GM12878 (cell line): ENCODE data around the gene TMEM135. TPM values are rescaled to one million over a fixed set of nuclear protein-coding genes. Genes with fewer than 3 reads are reported as not detected.

Source experiments
- ATAC-seq: fragments of 200-7000 bp; cut with Tn5 transposase; 3 replicates; pipeline ENCODE4 v1.9.1; 2020; ENCODE audit warnings: mild to moderate bottlenecking, moderate library complexity
- BruUV-seq: library from RNA; stranded (reverse); fragments of 400-500 nt; replicated peaks from 2 replicates; lab custom pipeline; 2021; lab: Mats Ljungman, UMichigan
- CTCF ChIA-PET: fragments of 300-600 bp; sonication (Branson Sonifier 250); formaldehyde crosslinking; extraction: SDS; loops from one replicate; lab custom pipeline; 2021; ENCODE audit warnings: inconsistent platforms; lab: Yijun Ruan, JAX
- POLR2A ChIA-PET: fragments of 350-600 bp; formaldehyde crosslinking; extraction: SDS; loops from one replicate; lab custom pipeline; 2021; ENCODE audit warnings: inconsistent platforms; lab: Charles Lee
- RAD21 ChIA-PET: fragments of 300-600 bp; sonication (Branson Sonifier 250); formaldehyde crosslinking; loops from one replicate; lab custom pipeline; 2023; ENCODE audit warnings: antibody characterized with exemption; ENCODE audit not compliant: unreplicated experiment; lab: Charles Lee
- SMC1A ChIA-PET: fragments of 300-600 bp; sonication (Branson Sonifier 250); formaldehyde crosslinking; loops from one replicate; lab custom pipeline; 2023; ENCODE audit not compliant: unreplicated experiment, uncharacterized antibody; lab: Charles Lee
- DNase-seq: peaks from one replicate; pipeline ENCODE4 v3.0.0-alpha.2; 2011; ENCODE audit warnings: low read depth, low spot score
- FAIRE-seq: peaks from 3 replicates; lab custom pipeline; 2011; peaks lifted over from hg19 to GRCh38; lab: Jason Lieb, UNC
- H2AFZ ChIP-seq: 2 replicates; pipeline ENCODE4 v1.6.0; 2011; ENCODE audit warnings: low read depth, low read length, control low read depth; ENCODE audit not compliant: control insufficient read depth
- H3K27ac ChIP-seq: 2 replicates; pipeline ENCODE4 v1.5.1; 2011; ENCODE audit warnings: control low read depth; ENCODE audit not compliant: control insufficient read depth, insufficient read depth
- H3K27me3 ChIP-seq, 2 experiments: replicated peaks in 1 of 2; 2 replicates each; pipeline versions ENCODE4 v1.6.0 to v1.6.1; 2011; ENCODE audit warnings: low read length in 1 of 2; ENCODE audit not compliant: control insufficient read depth in 2 of 2, insufficient read depth in 2 of 2
- H3K36me3 ChIP-seq, 2 experiments: 2 replicates each; pipeline ENCODE4 v1.5.1; 2011; ENCODE audit warnings: low read length in 1 of 2; ENCODE audit not compliant: control insufficient read depth in 2 of 2, insufficient read depth in 2 of 2
- H3K4me1 ChIP-seq: 2 replicates; pipeline ENCODE4 v1.6.1; 2011; ENCODE audit warnings: mild to moderate bottlenecking, low read length, moderate library complexity, mixed read lengths; ENCODE audit not compliant: control insufficient read depth, insufficient read depth
- H3K4me2 ChIP-seq: 2 replicates; pipeline ENCODE4 v1.6.0; 2011; ENCODE audit warnings: control low read depth; ENCODE audit not compliant: control insufficient read depth, insufficient read depth
- H3K4me3 ChIP-seq: fragments of 200-600 bp; sonication (generic); 2 replicates; pipeline ENCODE4 v1.5.1; 2016
- H3K79me2 ChIP-seq: 2 replicates; pipeline ENCODE4 v1.6.0; 2011; ENCODE audit warnings: low read length; ENCODE audit not compliant: control insufficient read depth, insufficient read depth
- H3K9ac ChIP-seq: 2 replicates; pipeline ENCODE4 v1.8.0; 2011; ENCODE audit warnings: low read length, control low read depth, mixed read lengths; ENCODE audit not compliant: control insufficient read depth, insufficient read depth
- H3K9me3 ChIP-seq: replicated peaks from 3 replicates; pipeline ENCODE4 v1.5.1; 2011; ENCODE audit warnings: mild to moderate bottlenecking, low read length; ENCODE audit not compliant: control insufficient read depth, insufficient read depth
- H4K20me1 ChIP-seq: 2 replicates; pipeline ENCODE4 v1.6.0; 2011; ENCODE audit not compliant: control insufficient read depth, insufficient read depth
- CREM ChIP-seq: IDR thresholded peaks from 2 replicates; pipeline ENCODE4 v1.6.1; 2014; ENCODE audit warnings: antibody characterized with exemption, low read depth
- FOXM1 ChIP-seq: IDR thresholded peaks from 2 replicates; pipeline ENCODE4 v1.6.1; 2012; ENCODE audit warnings: low read depth, mild to moderate bottlenecking, inconsistent platforms, low read length, moderate library complexity
- HCFC1 ChIP-seq: fragments of 150-350 bp; IDR thresholded peaks from 2 replicates; pipeline ENCODE4 v1.6.1; 2014; ENCODE audit warnings: low read length
- MYC ChIP-seq: IDR thresholded peaks from 2 replicates; pipeline ENCODE4 v1.6.1; 2011; ENCODE audit warnings: mild to moderate bottlenecking, low read length, moderate library complexity, inconsistent platforms; ENCODE audit not compliant: insufficient read depth, insufficient replicate concordance, insufficient read length, severe bottlenecking
- PML ChIP-seq: IDR thresholded peaks from 2 replicates; pipeline ENCODE4 v1.6.1; 2012; ENCODE audit warnings: low read length, inconsistent platforms
- SKIL ChIP-seq: fragments of 450-650 bp; IDR thresholded peaks from 2 replicates; pipeline ENCODE4 v1.6.1; 2017; ENCODE audit warnings: mild to moderate bottlenecking, low read depth, inconsistent platforms; ENCODE audit not compliant: poor library complexity, severe bottlenecking
- SMARCA5 ChIP-seq: fragments of 450-650 bp; IDR thresholded peaks from 2 replicates; pipeline ENCODE4 v1.6.1; 2017; ENCODE audit warnings: mild to moderate bottlenecking
- SMC3 ChIP-seq: IDR thresholded peaks from 2 replicates; pipeline ENCODE4 v1.6.1; 2011; ENCODE audit warnings: low read length, improper control_type of control experiment, borderline replicate concordance
- STAT1 ChIP-seq: fragments of 450-650 bp; conservative IDR thresholded peaks from 2 replicates; pipeline ENCODE4 v1.6.1; 2014; ENCODE audit warnings: antibody characterized with exemption, mild to moderate bottlenecking
- ZNF687 ChIP-seq: fragments of 450-650 bp; IDR thresholded peaks from 2 replicates; pipeline ENCODE4 v1.6.1; 2017; ENCODE audit warnings: mild to moderate bottlenecking, moderate library complexity
- WGBS: methylation state at CpG from one replicate; pipeline ENCODE4 v1.1.6; 2016; ENCODE audit warnings: low lambda C conversion rate; ENCODE audit not compliant: insufficient replicate concordance, insufficient coverage; ENCODE audit errors: missing lambda C conversion rate; 5-methylcytosine and 5-hydroxymethylcytosine counted together
- in situ Hi-C: fragments of 300-500 bp; cut with MboI; formaldehyde crosslinking; loops from 9 replicates; pipeline ENCODE4 v1.14.3; 2018; ENCODE audit warnings: mixed read lengths
- intact Hi-C: fragments of 100-400 bp; cut with micrococcal nuclease; formaldehyde crosslinking; loops from one replicate; pipeline ENCODE4 v1.14.2; 2022; ENCODE audit not compliant: unreplicated experiment
- polyA plus RNA-seq, 11 experiments: library from polyadenylated mRNA; depleted of rRNA in 4 of 11; unstranded in 6 of 11; stranded (reverse) in 5 of 11; fragments of >200 nt; fragmentation: Nextera tagmentation in 4 of 11; fragmentation: Illumina TruSeq in 1 of 11; extraction: Ambion mirVana in 4 of 11; extraction: Trizol in 1 of 11; gene quantifications; 1 replicate in 1 of 11; 2 replicates in 10 of 11; pipeline versions ENCODE4 v1.2.1 to v1.2.3, GENCODE V29; 2011 to 2016; ENCODE audit warnings: inconsistent platforms in 2 of 11, missing spikeins in 2 of 11, low read depth in 1 of 11
- total RNA-seq, 4 experiments: library from RNA; depleted of rRNA in 3 of 4; stranded (reverse); fragments of >200 nt in 3 of 4; fragmentation: Illumina TruSeq in 1 of 4; extraction: Trizol in 1 of 4; gene quantifications; 2 replicates each; pipeline versions ENCODE4 v1.2.1 to v1.2.3, GENCODE V29; 2013 to 2021
- TF ChIP-seq, protein P1 (sequence below): IDR thresholded peaks from 2 replicates; pipeline ENCODE4 v1.6.1; 2011; ENCODE audit warnings: low read depth, mild to moderate bottlenecking, low read length, moderate library complexity, borderline replicate concordance; ENCODE audit errors: extremely low read depth
- TF ChIP-seq, protein P2 (sequence below): IDR thresholded peaks from 2 replicates; pipeline ENCODE4 v1.6.1; 2012; ENCODE audit warnings: low read depth, low read length, improper control_type of control experiment
- TF ChIP-seq, protein P3 (sequence below): IDR thresholded peaks from 2 replicates; pipeline ENCODE4 v1.6.1; 2012; ENCODE audit warnings: low read depth, low read length, improper control_type of control experiment
- TF ChIP-seq, protein P4 (sequence below): fragments of 450-650 bp; IDR thresholded peaks from 2 replicates; pipeline ENCODE4 v1.6.1; 2017; ENCODE audit warnings: low read depth, mild to moderate bottlenecking, moderate library complexity

TMEM135 gene
- total and polyA plus RNA-seq, 10 of the 15 experiments (the other 5 are each of a cell fraction or from before 2014, with no cell fraction given) = 7.2 to 117 (median 12.9) TPM

GRCh38 chr11:87179621-87180020 lies 141.9 kb downstream of the TMEM135 start:
- ChIA-PET POLR2A (no interaction called here), CTCF (no interaction called here), SMC1A (no interaction called here), RAD21 (no interaction called here)
- Histone ChIP-seq H3K27me3 (no peaks in the 10 kb centered on the region), H3K9ac (no peak overlapping the region), H3K9me3 (peaks cover 3% of the 10 kb centered on the region; the same call in 2 of the 3 replicates), H4K20me1 (no peaks in the 10 kb centered on the region), H3K27ac (no peak overlapping the region), H3K4me3 (no peak overlapping the region), H3K4me1 (no peaks in the 10 kb centered on the region), H3K4me2 (no peak overlapping the region), H3K36me3 (no peaks in the 10 kb centered on the region), H3K79me2 (no peaks in the 10 kb centered on the region), H2AFZ (no peak overlapping the region)
- no peak for DNase-seq
- no TSS peak for BruUV-seq
- FAIRE-seq = no peak
- ATAC-seq = no peak
- WGBS = 93% methylated on average over 1 of the region's 1 CpG
- intact Hi-C loops (no loop called here), in situ Hi-C loops (no loop called here)
- TF ChIP-seq STAT1 (no peak), SKIL (no peak), SMARCA5 (no peak), SMC3 (no peak), PML (no peak), CREM (no peak), ZNF687 (no peak), HCFC1 (no peak), FOXM1 (no peak), MYC (no peak)
- TF ChIP-seq, protein P1, sequence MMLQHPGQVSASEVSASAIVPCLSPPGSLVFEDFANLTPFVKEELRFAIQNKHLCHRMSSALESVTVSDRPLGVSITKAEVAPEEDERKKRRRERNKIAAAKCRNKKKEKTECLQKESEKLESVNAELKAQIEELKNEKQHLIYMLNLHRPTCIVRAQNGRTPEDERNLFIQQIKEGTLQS = no peak
- TF ChIP-seq, protein P2, sequence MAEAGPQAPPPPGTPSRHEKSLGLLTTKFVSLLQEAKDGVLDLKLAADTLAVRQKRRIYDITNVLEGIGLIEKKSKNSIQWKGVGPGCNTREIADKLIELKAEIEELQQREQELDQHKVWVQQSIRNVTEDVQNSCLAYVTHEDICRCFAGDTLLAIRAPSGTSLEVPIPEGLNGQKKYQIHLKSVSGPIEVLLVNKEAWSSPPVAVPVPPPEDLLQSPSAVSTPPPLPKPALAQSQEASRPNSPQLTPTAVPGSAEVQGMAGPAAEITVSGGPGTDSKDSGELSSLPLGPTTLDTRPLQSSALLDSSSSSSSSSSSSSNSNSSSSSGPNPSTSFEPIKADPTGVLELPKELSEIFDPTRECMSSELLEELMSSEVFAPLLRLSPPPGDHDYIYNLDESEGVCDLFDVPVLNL = no peak
- TF ChIP-seq, protein P3, sequence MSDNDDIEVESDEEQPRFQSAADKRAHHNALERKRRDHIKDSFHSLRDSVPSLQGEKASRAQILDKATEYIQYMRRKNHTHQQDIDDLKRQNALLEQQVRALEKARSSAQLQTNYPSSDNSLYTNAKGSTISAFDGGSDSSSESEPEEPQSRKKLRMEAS = no peak
- TF ChIP-seq, protein P4, sequence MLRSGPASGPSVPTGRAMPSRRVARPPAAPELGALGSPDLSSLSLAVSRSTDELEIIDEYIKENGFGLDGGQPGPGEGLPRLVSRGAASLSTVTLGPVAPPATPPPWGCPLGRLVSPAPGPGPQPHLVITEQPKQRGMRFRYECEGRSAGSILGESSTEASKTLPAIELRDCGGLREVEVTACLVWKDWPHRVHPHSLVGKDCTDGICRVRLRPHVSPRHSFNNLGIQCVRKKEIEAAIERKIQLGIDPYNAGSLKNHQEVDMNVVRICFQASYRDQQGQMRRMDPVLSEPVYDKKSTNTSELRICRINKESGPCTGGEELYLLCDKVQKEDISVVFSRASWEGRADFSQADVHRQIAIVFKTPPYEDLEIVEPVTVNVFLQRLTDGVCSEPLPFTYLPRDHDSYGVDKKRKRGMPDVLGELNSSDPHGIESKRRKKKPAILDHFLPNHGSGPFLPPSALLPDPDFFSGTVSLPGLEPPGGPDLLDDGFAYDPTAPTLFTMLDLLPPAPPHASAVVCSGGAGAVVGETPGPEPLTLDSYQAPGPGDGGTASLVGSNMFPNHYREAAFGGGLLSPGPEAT = no peak
